A549 (cell line): ENCODE measurements around the gene TGFBI. TPM values are rescaled to one million over a fixed set of nuclear protein-coding genes. Genes with fewer than 3 reads are reported as not detected.
A peak's percentile ranks its signal among the peaks of the same experiment; 100 is the strongest.

Experiments used
- ATAC-seq, 2 experiments: fragments of 200-7000 bp in 1 of 2; fragments of >200 bp in 1 of 2; cut with Nextera tagmentation in 1 of 2; cut with Tn5 transposase in 1 of 2; 3 replicates each; pipeline versions ENCODE4 v1.8.0 to v1.9.1; 2018 to 2020; ENCODE audit warnings: mild to moderate bottlenecking in 1 of 2, moderate library complexity in 1 of 2
- CTCF ChIA-PET: fragments of 300-600 bp; sonication (Branson Sonifier 250); formaldehyde crosslinking; extraction: SDS; loops from one replicate; lab custom pipeline; 2021; ENCODE audit warnings: antibody characterized with exemption, inconsistent platforms; lab: Yijun Ruan, JAX
- POLR2A ChIA-PET: fragments of 350-600 bp; formaldehyde crosslinking; extraction: SDS; loops from one replicate; lab custom pipeline; 2021; ENCODE audit warnings: antibody characterized with exemption, inconsistent platforms; lab: Yijun Ruan, JAX
- DNase-seq, 2 experiments: peaks; one replicate each; pipeline versions ENCODE4 v3.0.0 to v3.0.0-alpha.2; 2011 to 2016; ENCODE audit warnings: low read depth in 1 of 2, low spot score in 1 of 2
- FAIRE-seq: peaks from 2 replicates; lab custom pipeline; 2011; peaks lifted over from hg19 to GRCh38; lab: Jason Lieb, UNC
- H3K27ac ChIP-seq, 2 experiments: fragments of >200 bp; sonication (Bioruptor Twin); formaldehyde crosslinking; 3 replicates each; pipeline ENCODE4 v1.5.1; 2016 to 2017
- H3K4me1 ChIP-seq: fragments of >200 bp; sonication (Bioruptor Twin); formaldehyde crosslinking; 3 replicates; pipeline ENCODE4 v1.6.1; 2016
- H3K4me2 ChIP-seq: fragments of >200 bp; sonication (Bioruptor Twin); formaldehyde crosslinking; 3 replicates; pipeline ENCODE4 v1.6.1; 2016
- H3K4me3 ChIP-seq: fragments of >200 bp; sonication (Bioruptor Twin); formaldehyde crosslinking; 3 replicates; pipeline ENCODE4 v1.5.1; 2016
- H3K9me3 ChIP-seq: fragments of >200 bp; sonication (Bioruptor Twin); formaldehyde crosslinking; 3 replicates; pipeline ENCODE4 v1.6.1; 2016
- BHLHE40 ChIP-seq: IDR thresholded peaks from 2 replicates; pipeline ENCODE4 v1.6.1; 2012; ENCODE audit warnings: low read depth, low read length, inconsistent platforms
- CBX8 ChIP-seq: fragments of 200-600 bp; sonication (generic); IDR thresholded peaks from 2 replicates; pipeline ENCODE4 v1.6.1; 2016
- E2F6 ChIP-seq: IDR thresholded peaks from 2 replicates; pipeline ENCODE4 v1.6.1; 2012; ENCODE audit warnings: low read depth, borderline replicate concordance
- EP300 ChIP-seq, 2 experiments: fragments of >200 bp; sonication (Bioruptor Twin); formaldehyde crosslinking; IDR thresholded peaks; 2 replicates in 1 of 2; 3 replicates in 1 of 2; pipeline ENCODE4 v1.6.1; 2016 to 2017
- FOXS1 ChIP-seq: fragments of 250-450 bp; sonication (Bioruptor Pico); IDR thresholded peaks from 2 replicates; pipeline ENCODE4 v1.5.0; 2020; ENCODE audit warnings: mild to moderate bottlenecking, moderate library complexity
- HEYL ChIP-seq: fragments of 250-450 bp; sonication (Bioruptor Pico); IDR thresholded peaks from 2 replicates; pipeline ENCODE4 v1.8.0; 2021; ENCODE audit warnings: mild to moderate bottlenecking, moderate library complexity
- HOXB13 ChIP-seq: fragments of 250-450 bp; sonication (Bioruptor Pico); IDR thresholded peaks from 2 replicates; pipeline ENCODE4 v1.5.0; 2020; ENCODE audit warnings: low read depth, mild to moderate bottlenecking, moderate library complexity
- HOXB5 ChIP-seq: fragments of 250-450 bp; sonication (Bioruptor Pico); IDR thresholded peaks from 2 replicates; pipeline ENCODE4 v1.5.0; 2020; ENCODE audit warnings: mild to moderate bottlenecking, moderate library complexity
- JUN ChIP-seq, 2 experiments: fragments of >200 bp; sonication (Bioruptor Twin); formaldehyde crosslinking; IDR thresholded peaks; 2 replicates in 1 of 2; 3 replicates in 1 of 2; pipeline ENCODE4 v1.6.1; 2016 to 2017
- JUNB ChIP-seq: fragments of >200 bp; sonication (Bioruptor Twin); formaldehyde crosslinking; IDR thresholded peaks from 2 replicates; pipeline ENCODE4 v1.6.1; 2016
- KDM5A ChIP-seq: fragments of 200-600 bp; sonication (generic); IDR thresholded peaks from 2 replicates; pipeline ENCODE4 v1.6.1; 2016; ENCODE audit warnings: antibody characterized with exemption, mild to moderate bottlenecking
- MAFK ChIP-seq: fragments of 450-650 bp; IDR thresholded peaks from 2 replicates; pipeline ENCODE4 v1.6.1; 2014; ENCODE audit not compliant: partially characterized antibody
- NR3C1 ChIP-seq: fragments of >200 bp; sonication (Bioruptor Twin); formaldehyde crosslinking; IDR thresholded peaks from 3 replicates; pipeline ENCODE4 v1.6.1; 2017
- POLR2A ChIP-seq: IDR thresholded peaks from 2 replicates; pipeline ENCODE4 v1.6.1; 2012; ENCODE audit warnings: mild to moderate bottlenecking, low read length
- RARB ChIP-seq: fragments of 250-450 bp; sonication (Bioruptor Pico); IDR thresholded peaks from 2 replicates; pipeline ENCODE4 v1.8.0; 2021; ENCODE audit warnings: mild to moderate bottlenecking, moderate library complexity
- TFCP2L1 ChIP-seq: fragments of 250-450 bp; sonication (Bioruptor Pico); IDR thresholded peaks from 2 replicates; pipeline ENCODE4 v1.5.0; 2021; ENCODE audit warnings: mild to moderate bottlenecking
- ZSCAN20 ChIP-seq: fragments of 250-450 bp; sonication (Bioruptor Pico); IDR thresholded peaks from 2 replicates; pipeline ENCODE4 v1.8.0; 2022; ENCODE audit warnings: mild to moderate bottlenecking, moderate library complexity
- WGBS: methylation state at CpG from one replicate; pipeline ENCODE4 v1.1.6; 2017; ENCODE audit errors: missing lambda C conversion rate; 5-methylcytosine and 5-hydroxymethylcytosine counted together
- polyA plus RNA-seq, 4 experiments: library from polyadenylated mRNA; depleted of rRNA in 3 of 4; stranded (reverse); fragments of >200 nt; fragmentation: RNase III in 1 of 4; extraction: RNeasy Plus Mini Kit Qiagen cat#74134 plus additional on column Dnase treatment in 1 of 4; gene quantifications; 2 replicates in 3 of 4; 3 replicates in 1 of 4; pipeline ENCODE4 v1.2.3, GENCODE V29; 2011 to 2017
- TF ChIP-seq, protein P1 (sequence below): IDR thresholded peaks from 2 replicates; pipeline ENCODE4 v1.6.1; 2012
- TF ChIP-seq, protein P2 (sequence below): fragments of 200-600 bp; sonication (generic); IDR thresholded peaks from 2 replicates; pipeline ENCODE4 v1.6.1; 2016; ENCODE audit warnings: antibody characterized with exemption, mild to moderate bottlenecking, moderate library complexity
- TF ChIP-seq, protein P3 (sequence below): fragments of 250-450 bp; sonication (Bioruptor Pico); IDR thresholded peaks from 2 replicates; pipeline ENCODE4 v1.5.0; 2020; ENCODE audit warnings: low read depth, mild to moderate bottlenecking, moderate library complexity

Gene TGFBI
- polyA plus RNA-seq, 2 of the 4 experiments (the other 2 are of a cell fraction): 1,135 to 1,859 TPM

- TF ChIP-seq JUNB: peak; percentile 41; the same call in 1 of the 2 replicates
Observed at GRCh38 chr5:136012041-136012804, 16.6 kb upstream of the TGFBI start (continued).

DNA sequence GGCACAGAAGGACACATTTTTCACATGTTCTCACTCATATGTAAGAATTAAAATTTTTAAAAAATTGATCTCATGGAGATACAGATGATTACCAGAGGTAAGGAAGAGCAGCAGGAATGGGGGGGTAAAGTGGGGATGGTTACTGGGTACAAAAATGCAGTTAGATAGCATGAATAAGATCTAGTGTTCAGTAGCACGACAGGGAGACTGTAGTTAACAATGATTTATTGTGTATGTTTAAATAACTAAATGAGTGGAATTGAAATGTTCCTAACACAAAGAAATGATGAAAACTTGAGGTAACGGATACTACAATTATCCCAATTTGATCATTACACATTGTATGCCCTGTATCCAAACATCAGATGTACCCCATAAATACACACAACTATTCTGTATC lies 15.2 kb upstream of the TGFBI start:
- Histone ChIP-seq H3K9me3 (peaks cover 13% of the 10 kb centered on the region), H3K27ac (peak overlapping the region; percentile 96 to 97), H3K4me1 (peaks cover 76% of the 10 kb centered on the region), H3K4me2 (peak overlapping the region; percentile 30; the same call in 2 of the 3 replicates), H3K4me3 (no peak overlapping the region)
- FAIRE-seq: peak; percentile 84
- 65% methylated on average over 2 of the region's 2 CpGs for WGBS
- POLR2A ChIA-PET: no interaction called here
- no peak for TF ChIP-seq HOXB13 (CRISPR knock-in tag)
- TF ChIP-seq ZSCAN20 (CRISPR knock-in tag): no peak
- CTCF ChIA-PET: interaction anchor here (1.4 to 3.8 kb wide), 3 partner anchors 36 to 69 kb away, joined by 8 to 22 read pairs (median 9); no protein-coding TSS in a partner anchor
- no peak for ATAC-seq
- no peak for DNase-seq

DNA sequence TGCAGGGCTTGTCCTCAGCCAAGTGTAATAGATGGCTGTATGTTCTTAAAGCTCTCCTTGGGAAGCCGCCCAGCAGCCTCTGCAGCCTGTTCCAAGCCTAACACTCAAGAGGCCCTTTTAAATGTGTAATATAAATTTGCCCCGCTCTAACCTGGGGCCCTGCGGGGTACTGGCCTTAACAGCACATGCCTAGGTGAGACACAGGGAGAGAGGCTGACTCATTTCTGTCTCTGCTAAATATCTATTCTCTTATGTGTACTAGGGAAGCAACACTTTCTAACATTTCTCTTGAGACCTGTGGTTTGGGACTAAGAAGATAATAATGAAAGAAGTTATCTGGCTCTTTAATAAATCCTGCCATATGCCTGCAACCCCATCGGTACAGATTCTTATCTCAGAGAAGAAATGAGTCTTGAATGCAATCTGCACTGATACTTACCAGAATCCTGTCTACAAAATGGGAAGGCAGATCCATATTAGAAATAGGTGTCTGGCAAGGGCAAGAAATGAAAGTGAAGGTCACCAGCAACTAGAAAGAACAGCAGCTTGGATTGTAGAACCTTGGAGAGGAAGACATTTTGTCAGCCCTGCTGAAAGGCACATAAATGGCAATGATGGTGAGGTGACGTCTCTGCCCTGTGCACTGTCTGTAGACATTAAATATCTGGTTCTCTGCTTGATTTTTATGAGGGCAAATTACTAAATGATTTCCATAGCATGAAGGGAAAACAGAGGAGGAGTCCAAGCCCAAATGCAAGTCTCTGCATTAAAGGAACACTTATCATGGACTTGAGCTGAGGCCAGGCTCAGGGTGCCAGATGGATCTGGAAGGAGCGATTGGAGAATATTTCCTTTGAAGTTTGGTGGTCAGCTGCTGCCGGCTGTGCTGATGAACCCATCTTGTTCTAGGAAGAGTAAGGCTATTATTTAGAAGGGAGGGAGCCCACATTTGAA lies 14.5 kb upstream of the TGFBI start:
- POLR2A ChIA-PET: interaction anchor here (0.9 kb wide), 1 partner anchor 14 kb away, joined by 3 read pairs; the partner anchor contains the start of gene TGFBI
- H3K4me3 ChIP-seq: no peak overlapping the region
- H3K27ac ChIP-seq: peak overlapping the region; percentile 96 to 97
- TF ChIP-seq, protein P1, sequence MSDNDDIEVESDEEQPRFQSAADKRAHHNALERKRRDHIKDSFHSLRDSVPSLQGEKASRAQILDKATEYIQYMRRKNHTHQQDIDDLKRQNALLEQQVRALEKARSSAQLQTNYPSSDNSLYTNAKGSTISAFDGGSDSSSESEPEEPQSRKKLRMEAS: no peak
- no peak for TF ChIP-seq TFCP2L1 (CRISPR knock-in tag)
- no peak for TF ChIP-seq HEYL (CRISPR knock-in tag)
- no peak for TF ChIP-seq MAFK
- TF ChIP-seq NR3C1: no peak
- no peak for TF ChIP-seq CBX8
- TF ChIP-seq, protein P2, sequence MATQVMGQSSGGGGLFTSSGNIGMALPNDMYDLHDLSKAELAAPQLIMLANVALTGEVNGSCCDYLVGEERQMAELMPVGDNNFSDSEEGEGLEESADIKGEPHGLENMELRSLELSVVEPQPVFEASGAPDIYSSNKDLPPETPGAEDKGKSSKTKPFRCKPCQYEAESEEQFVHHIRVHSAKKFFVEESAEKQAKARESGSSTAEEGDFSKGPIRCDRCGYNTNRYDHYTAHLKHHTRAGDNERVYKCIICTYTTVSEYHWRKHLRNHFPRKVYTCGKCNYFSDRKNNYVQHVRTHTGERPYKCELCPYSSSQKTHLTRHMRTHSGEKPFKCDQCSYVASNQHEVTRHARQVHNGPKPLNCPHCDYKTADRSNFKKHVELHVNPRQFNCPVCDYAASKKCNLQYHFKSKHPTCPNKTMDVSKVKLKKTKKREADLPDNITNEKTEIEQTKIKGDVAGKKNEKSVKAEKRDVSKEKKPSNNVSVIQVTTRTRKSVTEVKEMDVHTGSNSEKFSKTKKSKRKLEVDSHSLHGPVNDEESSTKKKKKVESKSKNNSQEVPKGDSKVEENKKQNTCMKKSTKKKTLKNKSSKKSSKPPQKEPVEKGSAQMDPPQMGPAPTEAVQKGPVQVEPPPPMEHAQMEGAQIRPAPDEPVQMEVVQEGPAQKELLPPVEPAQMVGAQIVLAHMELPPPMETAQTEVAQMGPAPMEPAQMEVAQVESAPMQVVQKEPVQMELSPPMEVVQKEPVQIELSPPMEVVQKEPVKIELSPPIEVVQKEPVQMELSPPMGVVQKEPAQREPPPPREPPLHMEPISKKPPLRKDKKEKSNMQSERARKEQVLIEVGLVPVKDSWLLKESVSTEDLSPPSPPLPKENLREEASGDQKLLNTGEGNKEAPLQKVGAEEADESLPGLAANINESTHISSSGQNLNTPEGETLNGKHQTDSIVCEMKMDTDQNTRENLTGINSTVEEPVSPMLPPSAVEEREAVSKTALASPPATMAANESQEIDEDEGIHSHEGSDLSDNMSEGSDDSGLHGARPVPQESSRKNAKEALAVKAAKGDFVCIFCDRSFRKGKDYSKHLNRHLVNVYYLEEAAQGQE: no peak
- ATAC-seq: no peak
- peak overlapping the region; percentile 30 for H3K4me2 ChIP-seq
- DNase-seq: no peak
- CTCF ChIA-PET: interaction anchor here (1.2 to 6.1 kb wide), 8 partner anchors 9 to 115 kb away, joined by 3 to 50 read pairs (median 8); partner anchors contain the start of gene TGFBI
- FAIRE-seq: no peak
- H3K9me3 ChIP-seq: peaks cover 19% of the 10 kb centered on the region
- peaks cover 83% of the 10 kb centered on the region for H3K4me1 ChIP-seq
- WGBS: 62% methylated on average over 7 of the region's 7 CpGs

DNA sequence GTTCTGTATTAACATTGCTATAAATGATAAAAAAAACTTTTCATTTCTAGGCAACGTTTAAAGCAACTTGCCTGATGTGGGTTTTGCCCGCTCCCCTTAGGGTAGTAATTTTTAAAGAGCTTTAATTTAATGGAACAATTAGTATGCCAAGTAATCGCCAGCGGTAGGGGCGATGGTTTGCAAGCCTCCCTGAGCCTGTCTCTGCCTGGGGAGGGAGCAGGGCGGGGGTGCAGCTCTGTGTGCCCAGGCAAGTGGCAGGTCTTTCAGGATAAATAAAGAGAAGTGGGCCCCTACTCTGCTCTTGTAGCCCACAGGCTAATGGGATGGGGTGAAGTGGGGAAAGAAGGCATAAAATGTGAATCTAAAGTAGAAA lies 13.8 kb upstream of the TGFBI start:
- ATAC-seq: no peak
- no peak overlapping the region for H3K4me2 ChIP-seq
- H3K4me3 ChIP-seq: no peak overlapping the region
- ChIA-PET POLR2A (no interaction called here), CTCF (interaction anchor here (1.2 to 6.1 kb wide), 7 partner anchors 9 to 116 kb away, joined by 3 to 50 read pairs (median 8); partner anchors contain the start of gene TGFBI)
- peaks cover 19% of the 10 kb centered on the region for H3K9me3 ChIP-seq
- whole genome bisulfite sequencing: 95% methylated on average over 6 of the region's 6 CpGs
- H3K27ac ChIP-seq: peak overlapping the region; percentile 96 to 97
- no peak for FAIRE-seq
- no peak for DNase-seq
- peaks cover 90% of the 10 kb centered on the region for H3K4me1 ChIP-seq
- TF ChIP-seq JUN (IDR thresholded peaks at IDR 0.05) (no peak), MAFK (no peak), POLR2A (no peak), RARB (CRISPR knock-in tag) (no peak), FOXS1 (no peak), HOXB5 (CRISPR knock-in tag) (no peak), KDM5A (no peak), E2F6 (no peak), EP300 (IDR thresholded peaks at IDR 0.05) (no peak), BHLHE40 (no peak), NR3C1 (no peak)
- TF ChIP-seq, protein P3, sequence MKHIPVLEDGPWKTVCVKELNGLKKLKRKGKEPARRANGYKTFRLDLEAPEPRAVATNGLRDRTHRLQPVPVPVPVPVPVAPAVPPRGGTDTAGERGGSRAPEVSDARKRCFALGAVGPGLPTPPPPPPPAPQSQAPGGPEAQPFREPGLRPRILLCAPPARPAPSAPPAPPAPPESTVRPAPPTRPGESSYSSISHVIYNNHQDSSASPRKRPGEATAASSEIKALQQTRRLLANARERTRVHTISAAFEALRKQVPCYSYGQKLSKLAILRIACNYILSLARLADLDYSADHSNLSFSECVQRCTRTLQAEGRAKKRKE (CRISPR knock-in tag): no peak
- TF ChIP-seq, protein P2: no peak
